B cell (primary cell): Measurements from ENCODE around the gene HAO1. TPM values are rescaled to one million over a fixed set of nuclear protein-coding genes. Genes with fewer than 3 reads are reported as not detected.

Experiments used
- ATAC-seq: fragments of 200-7000 bp; cut with Tn5 transposase; one replicate; pipeline ENCODE4 v1.10.0; 2021; ENCODE audit warnings: low read depth, mild to moderate bottlenecking, moderate number of reproducible peaks, moderate library complexity
- CTCF ChIA-PET: fragments of 350-600 bp; sonication (Branson Sonifier 250); formaldehyde crosslinking; loops from one replicate; lab custom pipeline; 2021; ENCODE audit warnings: antibody characterized with exemption, inconsistent platforms; lab: Charles Lee
- POLR2A ChIA-PET: fragments of 350-600 bp; sonication (Branson Sonifier 250); formaldehyde crosslinking; loops from one replicate; lab custom pipeline; 2021; ENCODE audit warnings: antibody characterized with exemption; lab: Charles Lee
- DNase-seq: peaks from one replicate; pipeline ENCODE4 v3.0.0; 2013
- H2AFZ ChIP-seq: 2 replicates; pipeline ENCODE4 v1.6.1; 2012; ENCODE audit warnings: mild to moderate bottlenecking, low read depth, low read length; ENCODE audit not compliant: insufficient read depth, poor library complexity, severe bottlenecking
- H3K27ac ChIP-seq, 2 donors: 1 replicate in 1 of 2; 2 replicates in 1 of 2; pipeline ENCODE4 v1.5.1; 2012 to 2013; ENCODE audit warnings: low read length in 2 of 2, mild to moderate bottlenecking in 2 of 2, moderate library complexity in 1 of 2
- H3K27me3 ChIP-seq, 4 experiments: fragments of 200-600 bp in 1 of 4; sonication (generic) in 1 of 4; replicated peaks in 1 of 4; 1 replicate in 2 of 4; 2 replicates in 2 of 4; pipeline versions ENCODE4 v1.6.1 to v1.7.0; 2013 to 2016; ENCODE audit warnings: low read length in 3 of 4, mild to moderate bottlenecking in 2 of 4, mixed read lengths in 1 of 4, moderate library complexity in 1 of 4; ENCODE audit not compliant: insufficient read depth in 4 of 4, control insufficient read depth in 3 of 4; ENCODE audit errors: control extremely low read depth in 1 of 4
- H3K36me3 ChIP-seq, 2 experiments: replicated peaks in 1 of 2; 1 replicate in 1 of 2; 2 replicates in 1 of 2; pipeline versions ENCODE4 v1.6.1 to v1.7.1; 2013; ENCODE audit warnings: low read length in 1 of 2; ENCODE audit not compliant: insufficient read depth in 2 of 2, control insufficient read depth in 1 of 2; ENCODE audit errors: control extremely low read depth in 1 of 2, extremely low read depth in 1 of 2
- H3K4me1 ChIP-seq, 2 donors: fragments of 200-600 bp in 1 of 2; sonication (generic) in 1 of 2; 1 replicate in 1 of 2; 2 replicates in 1 of 2; pipeline versions ENCODE4 v1.5.1 to v1.6.1; 2013 to 2017; ENCODE audit warnings: low read length in 2 of 2; ENCODE audit not compliant: control insufficient read depth in 2 of 2, insufficient read depth in 2 of 2
- H3K4me2 ChIP-seq: replicated peaks from 2 replicates; pipeline ENCODE3; 2012; ENCODE audit warnings: mild to moderate bottlenecking, low read depth, low read length; ENCODE audit not compliant: poor library complexity, severe bottlenecking
- H3K4me3 ChIP-seq, 5 experiments: fragments of 200-600 bp in 1 of 5; sonication (generic) in 1 of 5; 1 replicate in 3 of 5; 2 replicates in 2 of 5; pipeline versions ENCODE4 v1.5.1 to v1.7.0; 2011 to 2016; ENCODE audit warnings: low read length in 4 of 5, mild to moderate bottlenecking in 4 of 5, low read depth in 2 of 5, control low read depth in 1 of 5, moderate library complexity in 1 of 5; ENCODE audit not compliant: insufficient read depth in 1 of 5; ENCODE audit errors: control extremely low read depth in 1 of 5, extremely low read depth in 1 of 5
- H3K79me2 ChIP-seq: fragments of 200-600 bp; sonication (generic); one replicate; pipeline ENCODE4 v1.6.0; 2016; ENCODE audit warnings: low read length; ENCODE audit not compliant: control insufficient read depth, insufficient read depth
- H3K9ac ChIP-seq: fragments of 200-600 bp; sonication (generic); 2 replicates; pipeline ENCODE4 v1.6.1; 2017; ENCODE audit warnings: mild to moderate bottlenecking, low read length, moderate library complexity
- H3K9me3 ChIP-seq, 3 donors: one replicate each; pipeline versions ENCODE4 v1.6.1 to v1.7.1; 2013; ENCODE audit warnings: low read length in 2 of 3; ENCODE audit not compliant: control insufficient read depth in 2 of 3, insufficient read depth in 1 of 3; ENCODE audit errors: control extremely low read depth in 1 of 3
- H4K20me1 ChIP-seq: 2 replicates; pipeline ENCODE4 v1.6.0; 2012; ENCODE audit warnings: mild to moderate bottlenecking, low read length; ENCODE audit not compliant: insufficient read depth, control insufficient read depth, poor library complexity, severe bottlenecking
- H3K27ac Mint-ChIP-seq: one replicate; pipeline ENCODE4 v1.8.0; 2021; ENCODE audit warnings: mixed read lengths
- H3K27me3 Mint-ChIP-seq: one replicate; pipeline ENCODE4 v1.8.0; 2021; ENCODE audit warnings: mixed read lengths
- H3K4me1 Mint-ChIP-seq: one replicate; pipeline ENCODE4 v1.8.0; 2021; ENCODE audit warnings: mixed read lengths
- H3K4me3 Mint-ChIP-seq: one replicate; pipeline ENCODE4 v1.8.0; 2021; ENCODE audit warnings: mixed read lengths
- H3K9me3 Mint-ChIP-seq: one replicate; pipeline ENCODE4 v1.8.0; 2022; ENCODE audit warnings: mixed read lengths; ENCODE audit not compliant: insufficient read depth
- CTCF ChIP-seq: fragments of 200-600 bp; IDR thresholded peaks from one replicate; pipeline ENCODE4 v1.8.0; 2022; ENCODE audit warnings: antibody characterized with exemption, mild to moderate bottlenecking
- EZH2 ChIP-seq: IDR thresholded peaks from 2 replicates; pipeline ENCODE4 v1.6.1; 2012; ENCODE audit warnings: borderline replicate concordance, low read depth, mild to moderate bottlenecking, moderate library complexity, low read length; ENCODE audit not compliant: insufficient read depth, poor library complexity, severe bottlenecking
- WGBS: methylation state at CpG from one replicate; pipeline ENCODE4 v1.1.5; 2013; ENCODE audit warnings: missing lambda C conversion rate; ENCODE audit not compliant: insufficient coverage; 5-methylcytosine and 5-hydroxymethylcytosine counted together
- intact Hi-C: fragments of 100-400 bp; cut with micrococcal nuclease; formaldehyde crosslinking; loops from one replicate; pipeline ENCODE4 v1.10.0; 2022
- polyA plus RNA-seq: library from polyadenylated mRNA; depleted of rRNA; stranded (reverse); fragments of >200 nt; gene quantifications from 2 replicates; pipeline ENCODE4 v1.2.3, GENCODE V29; 2012
- total RNA-seq, 2 donors: library from RNA; stranded (reverse); fragments of 120-200 nt in 1 of 2; gene quantifications; 1 replicate in 1 of 2; 2 replicates in 1 of 2; pipeline versions ENCODE4 v1.2.3 to v1.2.4, GENCODE V29; 2013 to 2022

The HAO1 gene
- total and polyA plus RNA-seq, 2 donors (not counting 1 experiment from before 2014, with no cell fraction given), result not detected

GRCh38 chr20:7924692-7925091 lies 15.6 kb downstream of the HAO1 start:
- Histone ChIP-seq H3K9me3 (peaks cover 0 to 2% (median 0%) of the 10 kb centered on the region in 3 donors), H3K27ac (no peak overlapping the region), H3K36me3 (no peaks in the 10 kb centered on the region), H3K4me1 (no peaks in the 10 kb centered on the region), H3K79me2 (no peaks in the 10 kb centered on the region), H3K27me3 (no peaks in the 10 kb centered on the region), H3K4me2 (no peak overlapping the region), H3K4me3 (no peak overlapping the region), H3K9ac (no peak overlapping the region), H4K20me1 (no peaks in the 10 kb centered on the region), H2AFZ (no peak overlapping the region)
- no peaks in the 10 kb centered on the region for H3K9me3 Mint-ChIP-seq
- no peak for ATAC-seq
- TF ChIP-seq CTCF (no peak), EZH2 (no peak)
- DNase-seq, result no peak
- no peak overlapping the region for H3K4me3 Mint-ChIP-seq
- CTCF ChIA-PET, result interaction anchor here (3.7 kb wide), 1 partner anchor 11 kb away, joined by 17 read pairs; no protein-coding TSS in a partner anchor
- intact Hi-C loops, result no loop called here
- H3K27me3 Mint-ChIP-seq, result peaks cover 5% of the 10 kb centered on the region
- H3K27ac Mint-ChIP-seq, result no peak overlapping the region
- WGBS, result 40% methylated on average over 1 of the region's 3 CpGs
- H3K4me1 Mint-ChIP-seq, result no peaks in the 10 kb centered on the region
- POLR2A ChIA-PET, result no interaction called here

- no peaks in the 10 kb centered on the region for H3K36me3 ChIP-seq
- ATAC-seq (no peak), DNase-seq (no peak)
- no peak for TF ChIP-seq EZH2
- H4K20me1 ChIP-seq, result no peaks in the 10 kb centered on the region
- H3K79me2 ChIP-seq, result no peaks in the 10 kb centered on the region
- H3K4me2 ChIP-seq, result no peak overlapping the region
- no peaks in the 10 kb centered on the region for H3K9me3 ChIP-seq
- Mint-ChIP-seq H3K4me3 (no peak overlapping the region), H3K27me3 (peaks cover 14% of the 10 kb centered on the region), H3K27ac (no peak overlapping the region), H3K9me3 (no peaks in the 10 kb centered on the region), H3K4me1 (no peaks in the 10 kb centered on the region)
- H3K4me3 ChIP-seq, result no peak overlapping the region
- no CpG with 5 or more reads among the region's 1 CpG for WGBS
- no peak overlapping the region for H3K27ac ChIP-seq
- H3K4me1 ChIP-seq, result no peaks in the 10 kb centered on the region
- H3K9ac ChIP-seq, result no peak overlapping the region
- intact Hi-C loops, result no loop called here
- H3K27me3 ChIP-seq, result peaks cover 0 to 3% (median 0%) of the 10 kb centered on the region in 4 experiments
- no peak overlapping the region for H2AFZ ChIP-seq
- POLR2A ChIA-PET, result no interaction called here
- CTCF ChIA-PET, result no interaction called here
Observed at GRCh38 chr20:7916648-7917047, 23.6 kb downstream of the HAO1 start.
